ENCODE results near the gene CAPN1. TPM values are rescaled to one million over a fixed set of nuclear protein-coding genes. Genes with fewer than 3 reads are reported as not detected.

Gene CAPN1
- total and polyA plus RNA-seq, 9 of the 15 experiments (the other 6 are each of a cell fraction or from before 2014, with no cell fraction given) = 3.5 to 199 (median 61.6) TPM

- no peak for TF ChIP-seq BRF2 (IDR thresholded peaks at IDR 0.05; ENCODE audit: borderline replicate concordance, insufficient read depth, insufficient read length)
- no peak; the same call in 1 of the 2 replicates for TF ChIP-seq JUND (IDR thresholded peaks at IDR 0.05; ENCODE audit: borderline replicate concordance, low read depth, low read length)
- TF ChIP-seq JUND (tag; IDR thresholded peaks at IDR 0.05; ENCODE audit: borderline replicate concordance, low read depth, low read length) = peak; percentile 12; the same call in 1 of the 3 replicates
- TF ChIP-seq GTF3C2 (IDR thresholded peaks at IDR 0.05; ENCODE audit: borderline replicate concordance, extremely low read depth, insufficient read length) = no peak
- TF ChIP-seq SAFB (IDR thresholded peaks at IDR 0.05; ENCODE audit: borderline replicate concordance, low read depth, low read length) = no peak
- TF ChIP-seq ETV5 (CRISPR knock-in tag; IDR thresholded peaks at IDR 0.05; ENCODE audit: low read depth) = no peak
- no peak for TF ChIP-seq POLR3G (IDR thresholded peaks at IDR 0.05; ENCODE audit: extremely low read depth, insufficient read length, insufficient replicate concordance)
- TF ChIP-seq KAT7 (CRISPR knock-in tag; IDR thresholded peaks at IDR 0.05; ENCODE audit: borderline replicate concordance) = peak; percentile 64; the same call in 1 of the 2 replicates
- TF ChIP-seq ARID2 (IDR thresholded peaks at IDR 0.05) = no peak
- no peak for TF ChIP-seq CREBBP (IDR thresholded peaks at IDR 0.05; ENCODE audit: low read depth, low read length)
- no peak for TF ChIP-seq BACH1 (tag; IDR thresholded peaks at IDR 0.05)
- peak in 1 of 2 experiments; percentile 12; a peak in 1 of 4 replicates for TF ChIP-seq TBL1XR1 (IDR thresholded peaks at IDR 0.05; ENCODE audit: low read length in 2 of 2)
- TF ChIP-seq KLF10 (CRISPR knock-in tag; IDR thresholded peaks at IDR 0.05) = no peak
- TF ChIP-seq KDM1A (IDR thresholded peaks at IDR 0.05) = no peak
- 0 out of 2 replicates have a peak, but pooled peaks have one; percentile 11 for TF ChIP-seq ZKSCAN8 (CRISPR knock-in tag; IDR thresholded peaks at IDR 0.05)
- no peak for TF ChIP-seq HNRNPH1 (optimal IDR thresholded peaks at IDR 0.05; ENCODE audit: low read depth, low read length)
- TF ChIP-seq CCAR2 (IDR thresholded peaks at IDR 0.05; ENCODE audit: low read depth, low read length) = no peak
- TF ChIP-seq ZNF740 (CRISPR knock-in tag; IDR thresholded peaks at IDR 0.05) = peak; percentile 57; the same call in 1 of the 2 replicates
- no peak for TF ChIP-seq ZNF740 (tag; IDR thresholded peaks at IDR 0.05)
- no peak for TF ChIP-seq RHOXF2B (CRISPR knock-in tag; conservative IDR thresholded peaks at IDR 0.05)
- TF ChIP-seq ZNF184 (CRISPR knock-in tag; IDR thresholded peaks at IDR 0.05) = no peak
- no peak for TF ChIP-seq ZNF23 (CRISPR knock-in tag; IDR thresholded peaks at IDR 0.05)
- no peak for TF ChIP-seq NEUROD1 (IDR thresholded peaks at IDR 0.05; ENCODE audit: borderline replicate concordance, low read depth, low read length, partially characterized antibody)
- 0 out of 2 replicates have a peak, but pooled peaks have one; percentile 56 for TF ChIP-seq ZC3H4 (CRISPR knock-in tag; IDR thresholded peaks at IDR 0.05; ENCODE audit: borderline replicate concordance)
- peak; percentile 63; the same call in 1 of the 2 replicates for TF ChIP-seq CHCHD3 (CRISPR knock-in tag; IDR thresholded peaks at IDR 0.05)
- TF ChIP-seq ELF1 (tag; IDR thresholded peaks at IDR 0.05) = no peak
Measured at GRCh38 chr11:65170058-65170534, 11.6 kb upstream of the CAPN1 start, which contains the start of gene SPDYC (continued).

Measured in K562 (cell line).